HEK293 (cell line): ENCODE measurements around the gene CACNG4.
A peak's percentile ranks its signal among the peaks of the same experiment; 100 is the strongest.

Experiments
- CTCF ChIA-PET: fragments of 350-600 bp; formaldehyde crosslinking; extraction: SDS; loops from one replicate; lab custom pipeline; 2021; ENCODE audit warnings: antibody characterized with exemption; lab: Yijun Ruan, JAX
- POLR2A ChIA-PET: fragments of 300-600 bp; formaldehyde crosslinking; extraction: SDS; loops from one replicate; lab custom pipeline; 2020; ENCODE audit warnings: antibody characterized with exemption, inconsistent platforms; lab: Yijun Ruan, JAX
- H3K27ac ChIP-seq: fragments of 200-500 bp; sonication (Bioruptor generic); 2 replicates; pipeline ENCODE4 v1.5.1; 2014; ENCODE audit warnings: low read depth, low read length, control low read depth, inconsistent platforms; ENCODE audit errors: extremely low read depth
- H3K36me3 ChIP-seq, 2 experiments: fragments of 200-500 bp in 1 of 2; sonication (Bioruptor generic) in 1 of 2; 1 replicate in 1 of 2; 2 replicates in 1 of 2; pipeline ENCODE4 v1.5.1; 2014 to 2017; ENCODE audit warnings: inconsistent platforms in 2 of 2, low read length in 2 of 2; ENCODE audit not compliant: control insufficient read depth in 2 of 2, insufficient read depth in 1 of 2
- H3K4me1 ChIP-seq: fragments of 200-500 bp; sonication (Bioruptor generic); 2 replicates; pipeline ENCODE4 v1.5.1; 2014; ENCODE audit warnings: mild to moderate bottlenecking, low read length, inconsistent platforms; ENCODE audit not compliant: control insufficient read depth, insufficient read depth
- H3K4me3 ChIP-seq: 2 replicates; pipeline ENCODE4 v1.5.1; 2011; ENCODE audit warnings: low read depth, mild to moderate bottlenecking, control low read depth, low read length, moderate library complexity
- H3K9me3 ChIP-seq: fragments of 200-500 bp; sonication (Bioruptor generic); 2 replicates; pipeline ENCODE4 v1.5.1; 2014; ENCODE audit warnings: low read depth, low read length, inconsistent platforms; ENCODE audit not compliant: control insufficient read depth, insufficient read depth
- KLF9 ChIP-seq: fragments of 450-650 bp; formaldehyde crosslinking; IDR thresholded peaks from 2 replicates; pipeline ENCODE4 v1.5.1; 2016; ENCODE audit warnings: missing biosample characterization, missing genetic modification characterization, low read depth
- TSHZ1 ChIP-seq: fragments of 450-650 bp; formaldehyde crosslinking; IDR thresholded peaks from 2 replicates; pipeline ENCODE4 v1.5.1; 2016; ENCODE audit warnings: missing biosample characterization, missing genetic modification characterization, borderline replicate concordance
- ZBTB20 ChIP-seq: fragments of 450-650 bp; formaldehyde crosslinking; IDR thresholded peaks from 2 replicates; pipeline ENCODE4 v1.5.1; 2016; ENCODE audit warnings: missing biosample characterization, missing genetic modification characterization
- ZIC2 ChIP-seq: fragments of 450-650 bp; formaldehyde crosslinking; IDR thresholded peaks from 2 replicates; pipeline ENCODE4 v1.5.1; 2016; ENCODE audit warnings: missing biosample characterization, missing genetic modification characterization
- ZNF155 ChIP-seq: fragments of 450-650 bp; formaldehyde crosslinking; IDR thresholded peaks from 2 replicates; pipeline ENCODE4 v1.5.1; 2016; ENCODE audit warnings: missing biosample characterization, missing genetic modification characterization
- ZNF239 ChIP-seq: fragments of 450-650 bp; formaldehyde crosslinking; IDR thresholded peaks from 2 replicates; pipeline ENCODE4 v1.5.1; 2016; ENCODE audit warnings: missing biosample characterization, missing genetic modification characterization
- ZNF266 ChIP-seq: fragments of 450-650 bp; formaldehyde crosslinking; IDR thresholded peaks from 2 replicates; pipeline ENCODE4 v1.5.1; 2016; ENCODE audit warnings: missing biosample characterization, missing genetic modification characterization, low read depth
- ZNF280D ChIP-seq: fragments of 450-650 bp; formaldehyde crosslinking; IDR thresholded peaks from 2 replicates; pipeline ENCODE4 v1.5.1; 2016; ENCODE audit warnings: missing biosample characterization, missing genetic modification characterization
- ZNF449 ChIP-seq: fragments of 450-650 bp; formaldehyde crosslinking; IDR thresholded peaks from 2 replicates; pipeline ENCODE4 v1.5.1; 2017; ENCODE audit warnings: missing biosample characterization, mild to moderate bottlenecking, missing genetic modification characterization, moderate library complexity
- ZNF501 ChIP-seq: fragments of 450-650 bp; formaldehyde crosslinking; IDR thresholded peaks from 2 replicates; pipeline ENCODE4 v1.5.1; 2016; ENCODE audit warnings: missing biosample characterization, missing genetic modification characterization
- ZNF639 ChIP-seq: fragments of 450-650 bp; formaldehyde crosslinking; IDR thresholded peaks from 2 replicates; pipeline ENCODE4 v1.5.1; 2016; ENCODE audit warnings: missing biosample characterization, missing genetic modification characterization
- ZNF704 ChIP-seq: fragments of 450-650 bp; formaldehyde crosslinking; IDR thresholded peaks from 2 replicates; pipeline ENCODE4 v1.5.1; 2016; ENCODE audit warnings: missing biosample characterization, missing genetic modification characterization
- ZNF76 ChIP-seq: fragments of 450-650 bp; formaldehyde crosslinking; IDR thresholded peaks from 2 replicates; pipeline ENCODE4; 2016; ENCODE audit warnings: low read depth, missing biosample characterization, missing genetic modification characterization, borderline replicate concordance
- ZSCAN5A ChIP-seq: fragments of 450-650 bp; formaldehyde crosslinking; IDR thresholded peaks from 2 replicates; pipeline ENCODE4 v1.5.1; 2016; ENCODE audit warnings: missing biosample characterization, missing genetic modification characterization

CACNG4 gene

GRCh38 chr17:67059372-67059771 is 94.9 kb downstream of the CACNG4 start:
- no peak for TF ChIP-seq ZNF155 (tag by site-specific recombination)
- TF ChIP-seq ZNF280D (tag by site-specific recombination), result no peak
- no peak for TF ChIP-seq ZNF76 (tag by site-specific recombination)
- no peak for TF ChIP-seq ZNF266 (tag by site-specific recombination)
- TF ChIP-seq ZBTB20, result no peak
- no peak for TF ChIP-seq ZNF501 (tag by site-specific recombination)
- peak; percentile 72; the same call in 1 of the 2 replicates for TF ChIP-seq ZNF449 (tag by site-specific recombination)
- POLR2A ChIA-PET, result no interaction called here
- CTCF ChIA-PET, result no interaction called here

GRCh38 chr17:67063141-67063540 is 98.6 kb downstream of the CACNG4 start:
- TF ChIP-seq ZNF239 (tag by site-specific recombination), result no peak
- no peak for TF ChIP-seq TSHZ1 (tag by site-specific recombination)
- Histone ChIP-seq H3K9me3 (no peaks in the 10 kb centered on the region), H3K4me3 (no peak overlapping the region), H3K27ac (no peak overlapping the region), H3K4me1 (no peaks in the 10 kb centered on the region), H3K36me3 (no peaks in the 10 kb centered on the region)
- POLR2A ChIA-PET, result no interaction called here
- CTCF ChIA-PET, result interaction anchor here (0.5 to 0.7 kb wide), 2 partner anchors 62 to 294 kb away, joined by 3 to 4 read pairs; no protein-coding TSS in a partner anchor

More at GRCh38 chr17:67059372-67059771, 94.9 kb downstream of the CACNG4 start:
- H3K4me1 ChIP-seq, result no peaks in the 10 kb centered on the region
- no peaks in the 10 kb centered on the region for H3K9me3 ChIP-seq
- no peaks in the 10 kb centered on the region for H3K36me3 ChIP-seq
- H3K4me3 ChIP-seq, result no peak overlapping the region
- no peak overlapping the region for H3K27ac ChIP-seq

- POLR2A ChIA-PET, result no interaction called here
- no peak overlapping the region for H3K27ac ChIP-seq
- H3K9me3 ChIP-seq, result no peaks in the 10 kb centered on the region
- H3K4me3 ChIP-seq, result no peak overlapping the region
- TF ChIP-seq ZNF280D (tag by site-specific recombination) (no peak), ZNF639 (tag by site-specific recombination) (no peak), KLF9 (tag by site-specific recombination) (no peak), ZIC2 (tag by site-specific recombination) (no peak), ZSCAN5A (no peak), ZNF704 (tag by site-specific recombination) (no peak)
- H3K36me3 ChIP-seq, result peaks cover 0 to 2% of the 10 kb centered on the region in 2 experiments; a peak in 1 of 3 replicates
- no peaks in the 10 kb centered on the region for H3K4me1 ChIP-seq
- CTCF ChIA-PET, result interaction anchor here (1.0 to 1.9 kb wide), 3 partner anchors 15 to 264 kb away, joined by 3 to 9 read pairs (median 4); no protein-coding TSS in a partner anchor
Observed at GRCh38 chr17:67066717-67067116, 102.2 kb downstream of the CACNG4 start.
